HEK293 (cell line): ENCODE measurements around the gene SLC44A5.

Experiments
- ZBTB17 ChIP-seq: fragments of 450-650 bp; formaldehyde crosslinking; IDR thresholded peaks from 2 replicates; pipeline ENCODE4 v1.5.1; 2016; ENCODE audit warnings: missing biosample characterization, missing genetic modification characterization
- ZNF133 ChIP-seq: fragments of 450-650 bp; formaldehyde crosslinking; IDR thresholded peaks from 2 replicates; pipeline ENCODE4 v1.5.1; 2016; ENCODE audit warnings: missing biosample characterization, missing genetic modification characterization
- ZNF510 ChIP-seq: fragments of 450-650 bp; formaldehyde crosslinking; IDR thresholded peaks from 2 replicates; pipeline ENCODE4 v1.5.1; 2018; ENCODE audit warnings: mild to moderate bottlenecking, missing genetic modification characterization, missing biosample characterization; ENCODE audit not compliant: insufficient replicate concordance
- ZNF561 ChIP-seq: fragments of 450-650 bp; IDR thresholded peaks from 2 replicates; pipeline ENCODE4 v1.5.1; 2018; ENCODE audit warnings: missing biosample characterization, missing genetic modification characterization, borderline replicate concordance
- ZNF76 ChIP-seq: fragments of 450-650 bp; formaldehyde crosslinking; IDR thresholded peaks from 2 replicates; pipeline ENCODE4; 2016; ENCODE audit warnings: low read depth, missing biosample characterization, missing genetic modification characterization, borderline replicate concordance
- TF ChIP-seq, protein P1 (sequence below): fragments of 450-650 bp; formaldehyde crosslinking; IDR thresholded peaks from 2 replicates; pipeline ENCODE4 v1.5.1; 2016; ENCODE audit warnings: missing biosample characterization, missing genetic modification characterization

DNA sequence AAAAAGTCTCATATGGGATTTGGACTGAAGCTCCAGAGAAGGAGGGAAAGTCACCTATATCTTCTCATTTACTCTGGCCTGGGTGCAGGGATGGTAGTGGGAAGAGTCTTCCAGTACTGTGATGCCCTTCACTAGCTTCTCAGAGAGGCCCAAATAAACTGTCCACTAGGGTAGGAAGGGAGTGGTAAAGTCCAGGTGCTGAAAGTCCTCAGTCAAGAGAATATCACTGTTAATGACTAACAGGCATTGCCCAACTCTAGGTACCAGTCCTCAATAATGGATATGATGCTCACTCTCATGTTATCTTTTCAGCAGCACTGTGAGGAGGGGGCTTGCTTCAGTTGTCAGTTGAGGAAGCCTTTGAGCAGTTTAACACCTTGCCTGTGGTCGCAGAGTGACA, 412.8 kb downstream of the SLC44A5 start:
- TF ChIP-seq ZNF510 (tag by site-specific recombination), result no peak
- no peak for TF ChIP-seq ZNF133 (tag by site-specific recombination)
- TF ChIP-seq, protein P1, sequence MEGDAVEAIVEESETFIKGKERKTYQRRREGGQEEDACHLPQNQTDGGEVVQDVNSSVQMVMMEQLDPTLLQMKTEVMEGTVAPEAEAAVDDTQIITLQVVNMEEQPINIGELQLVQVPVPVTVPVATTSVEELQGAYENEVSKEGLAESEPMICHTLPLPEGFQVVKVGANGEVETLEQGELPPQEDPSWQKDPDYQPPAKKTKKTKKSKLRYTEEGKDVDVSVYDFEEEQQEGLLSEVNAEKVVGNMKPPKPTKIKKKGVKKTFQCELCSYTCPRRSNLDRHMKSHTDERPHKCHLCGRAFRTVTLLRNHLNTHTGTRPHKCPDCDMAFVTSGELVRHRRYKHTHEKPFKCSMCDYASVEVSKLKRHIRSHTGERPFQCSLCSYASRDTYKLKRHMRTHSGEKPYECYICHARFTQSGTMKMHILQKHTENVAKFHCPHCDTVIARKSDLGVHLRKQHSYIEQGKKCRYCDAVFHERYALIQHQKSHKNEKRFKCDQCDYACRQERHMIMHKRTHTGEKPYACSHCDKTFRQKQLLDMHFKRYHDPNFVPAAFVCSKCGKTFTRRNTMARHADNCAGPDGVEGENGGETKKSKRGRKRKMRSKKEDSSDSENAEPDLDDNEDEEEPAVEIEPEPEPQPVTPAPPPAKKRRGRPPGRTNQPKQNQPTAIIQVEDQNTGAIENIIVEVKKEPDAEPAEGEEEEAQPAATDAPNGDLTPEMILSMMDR, result no peak
- TF ChIP-seq ZNF561, result no peak
- no peak for TF ChIP-seq ZBTB17 (tag by site-specific recombination)
- TF ChIP-seq ZNF76 (tag by site-specific recombination), result no peak
